HG03460 (cell line): ENCODE data around the gene DMRT1.
A peak's percentile ranks its signal among the peaks of the same experiment; 100 is the strongest.
"Not testable (repeated sequence)": the region's sequence is repeated elsewhere in the genome, so short reads cannot be mapped to it uniquely, and the experiment has no call there.

Experiments used
- ATAC-seq: cut with Tn5 transposase; IDR thresholded peaks from one replicate; pipeline ENCODE4 v1.9.1; 2021; ENCODE audit not compliant: unreplicated experiment

DMRT1 gene

GRCh38 chr9:995781-996180, 154.3 kb downstream of the DMRT1 start:
- ATAC-seq = no peak

- ATAC-seq = not testable (repeated sequence)
Observed at GRCh38 chr9:998299-999110, 157.0 kb downstream of the DMRT1 start.

GRCh38 chr9:1001838-1002237, 160.3 kb downstream of the DMRT1 start:
- no peak for ATAC-seq

- ATAC-seq = no peak
Observed at GRCh38 chr9:1002678-1003077, 161.2 kb downstream of the DMRT1 start.

GRCh38 chr9:1005043-1005667, 163.7 kb downstream of the DMRT1 start:
- peak; percentile 63 for ATAC-seq

- ATAC-seq = no peak
Observed at GRCh38 chr9:1007312-1007711, 165.8 kb downstream of the DMRT1 start.

- ATAC-seq = no peak
Observed at GRCh38 chr9:1008216-1008615, 166.7 kb downstream of the DMRT1 start.

GRCh38 chr9:1009101-1009707, 167.7 kb downstream of the DMRT1 start:
- peak; percentile 91 for ATAC-seq

GRCh38 chr9:1013021-1013420, 171.5 kb downstream of the DMRT1 start:
- ATAC-seq = no peak

GRCh38 chr9:1014225-1014624, 172.7 kb downstream of the DMRT1 start:
- no peak for ATAC-seq

- no peak for ATAC-seq
Observed at GRCh38 chr9:1014640-1015039, 173.1 kb downstream of the DMRT1 start.

- no peak for ATAC-seq
Observed at GRCh38 chr9:1018121-1018520, 176.6 kb downstream of the DMRT1 start.
